ENCODE measurements around the gene BCL2L11.

- no peak for TF ChIP-seq POLR2A (IDR thresholded peaks at IDR 0.05)
- TF ChIP-seq CTCF (IDR thresholded peaks at IDR 0.05), result no peak
- TF ChIP-seq EP300 (IDR thresholded peaks at IDR 0.05), result no peak
- no peak for TF ChIP-seq POLR2AphosphoS5 (IDR thresholded peaks at IDR 0.05)
Measured at GRCh38 chr2:111188681-111189080, 68.0 kb downstream of the BCL2L11 start.
